ENCODE measurements around the gene AKNAD1.

DNA sequence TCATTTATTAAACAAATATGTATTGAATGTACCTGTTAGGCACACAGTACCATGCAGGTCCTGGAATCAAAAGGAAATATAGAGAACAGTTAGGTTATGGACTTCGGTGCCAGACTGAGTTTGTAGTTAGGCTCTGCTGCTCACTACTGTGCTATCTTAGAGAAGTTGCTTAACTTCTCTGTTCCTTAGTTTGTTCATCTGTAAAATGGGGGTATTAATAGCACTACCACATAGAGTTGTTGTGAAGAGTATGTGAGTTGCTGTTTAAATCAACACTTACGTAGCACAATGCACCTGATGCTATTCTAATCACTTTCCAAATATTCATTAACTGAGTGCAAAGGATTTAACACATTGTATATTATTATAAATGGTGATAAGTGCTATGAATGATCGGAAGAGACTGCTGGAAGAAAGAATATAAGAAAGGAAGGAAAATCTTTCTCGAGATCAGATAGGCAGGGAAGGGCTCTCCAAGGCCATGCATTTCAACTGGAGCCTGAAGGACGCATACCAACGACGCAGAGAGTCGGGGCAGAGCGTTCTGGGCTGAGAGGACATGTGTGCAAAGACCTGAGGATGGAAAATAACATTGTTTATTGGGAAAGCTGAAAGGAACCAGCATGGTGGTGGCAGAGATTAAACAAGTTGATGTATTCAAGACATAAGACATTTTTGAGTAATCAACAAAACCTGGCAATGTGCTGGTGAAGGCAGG, 3.5 kb upstream of the AKNAD1 start:
- TF ChIP-seq, protein P1, sequence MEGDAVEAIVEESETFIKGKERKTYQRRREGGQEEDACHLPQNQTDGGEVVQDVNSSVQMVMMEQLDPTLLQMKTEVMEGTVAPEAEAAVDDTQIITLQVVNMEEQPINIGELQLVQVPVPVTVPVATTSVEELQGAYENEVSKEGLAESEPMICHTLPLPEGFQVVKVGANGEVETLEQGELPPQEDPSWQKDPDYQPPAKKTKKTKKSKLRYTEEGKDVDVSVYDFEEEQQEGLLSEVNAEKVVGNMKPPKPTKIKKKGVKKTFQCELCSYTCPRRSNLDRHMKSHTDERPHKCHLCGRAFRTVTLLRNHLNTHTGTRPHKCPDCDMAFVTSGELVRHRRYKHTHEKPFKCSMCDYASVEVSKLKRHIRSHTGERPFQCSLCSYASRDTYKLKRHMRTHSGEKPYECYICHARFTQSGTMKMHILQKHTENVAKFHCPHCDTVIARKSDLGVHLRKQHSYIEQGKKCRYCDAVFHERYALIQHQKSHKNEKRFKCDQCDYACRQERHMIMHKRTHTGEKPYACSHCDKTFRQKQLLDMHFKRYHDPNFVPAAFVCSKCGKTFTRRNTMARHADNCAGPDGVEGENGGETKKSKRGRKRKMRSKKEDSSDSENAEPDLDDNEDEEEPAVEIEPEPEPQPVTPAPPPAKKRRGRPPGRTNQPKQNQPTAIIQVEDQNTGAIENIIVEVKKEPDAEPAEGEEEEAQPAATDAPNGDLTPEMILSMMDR (IDR thresholded peaks at IDR 0.05) = no peak
- TF ChIP-seq POLR2A (IDR thresholded peaks at IDR 0.05) = no peak
- TF ChIP-seq POLR2AphosphoS5 (IDR thresholded peaks at IDR 0.05) = no peak

Measured in suprapubic skin (tissue), 4 donors.